ENCODE measurements around the gene DOK7.

DNA sequence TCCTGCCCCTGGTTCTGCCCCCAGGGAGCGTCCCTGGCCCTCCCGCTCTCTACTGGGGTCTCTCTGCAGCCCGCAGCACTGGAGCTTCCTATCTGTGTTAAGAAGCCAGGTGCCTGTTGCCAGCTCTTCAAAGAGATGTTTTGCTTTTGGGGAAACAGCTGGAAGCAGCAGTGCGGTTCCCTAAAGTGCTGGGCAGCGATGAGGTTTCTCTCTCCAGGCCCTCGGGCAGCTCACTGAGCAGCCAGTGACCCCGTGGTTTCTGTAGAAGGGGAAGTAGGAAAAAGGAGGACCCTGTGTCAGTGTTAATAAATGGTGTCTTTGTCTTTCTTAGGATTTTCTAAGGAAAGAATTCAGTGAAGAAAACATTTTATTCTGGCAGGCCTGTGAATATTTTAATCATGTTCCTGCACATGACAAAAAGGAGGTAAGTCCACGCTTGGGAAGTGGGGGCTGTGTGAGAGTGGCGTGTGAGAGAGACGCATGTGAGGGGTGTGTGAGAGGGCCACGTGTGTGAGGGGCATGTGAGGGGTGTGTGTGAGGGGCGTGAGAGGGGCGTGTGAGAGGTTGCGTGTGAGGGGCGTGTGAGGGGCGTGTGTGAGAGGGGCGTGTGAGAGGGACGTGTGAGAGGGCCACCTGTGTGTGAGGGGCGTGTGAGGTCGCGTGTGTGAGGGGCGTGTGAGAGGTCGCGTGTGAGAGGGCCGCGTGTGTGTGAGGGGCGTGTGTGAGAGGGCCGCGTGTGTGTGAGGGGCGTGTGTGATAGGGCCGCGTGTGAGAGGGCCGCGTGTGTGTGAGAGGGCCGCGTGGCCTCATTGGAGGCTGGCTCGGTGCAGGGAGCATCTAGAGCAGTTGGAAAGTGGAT is 48.5 kb upstream of the DOK7 start:
- TF ChIP-seq, protein P1, sequence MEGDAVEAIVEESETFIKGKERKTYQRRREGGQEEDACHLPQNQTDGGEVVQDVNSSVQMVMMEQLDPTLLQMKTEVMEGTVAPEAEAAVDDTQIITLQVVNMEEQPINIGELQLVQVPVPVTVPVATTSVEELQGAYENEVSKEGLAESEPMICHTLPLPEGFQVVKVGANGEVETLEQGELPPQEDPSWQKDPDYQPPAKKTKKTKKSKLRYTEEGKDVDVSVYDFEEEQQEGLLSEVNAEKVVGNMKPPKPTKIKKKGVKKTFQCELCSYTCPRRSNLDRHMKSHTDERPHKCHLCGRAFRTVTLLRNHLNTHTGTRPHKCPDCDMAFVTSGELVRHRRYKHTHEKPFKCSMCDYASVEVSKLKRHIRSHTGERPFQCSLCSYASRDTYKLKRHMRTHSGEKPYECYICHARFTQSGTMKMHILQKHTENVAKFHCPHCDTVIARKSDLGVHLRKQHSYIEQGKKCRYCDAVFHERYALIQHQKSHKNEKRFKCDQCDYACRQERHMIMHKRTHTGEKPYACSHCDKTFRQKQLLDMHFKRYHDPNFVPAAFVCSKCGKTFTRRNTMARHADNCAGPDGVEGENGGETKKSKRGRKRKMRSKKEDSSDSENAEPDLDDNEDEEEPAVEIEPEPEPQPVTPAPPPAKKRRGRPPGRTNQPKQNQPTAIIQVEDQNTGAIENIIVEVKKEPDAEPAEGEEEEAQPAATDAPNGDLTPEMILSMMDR (conservative IDR thresholded peaks at IDR 0.05): no peak
- TF ChIP-seq EZH2 (IDR thresholded peaks at IDR 0.05; ENCODE audit: low read depth): no peak

Data from PC-9 (cell line).